M059J (cell line): ENCODE measurements around the gene TUBB4B. TPM values are rescaled to one million over a fixed set of nuclear protein-coding genes. Genes with fewer than 3 reads are reported as not detected.
A peak's percentile ranks its signal among the peaks of the same experiment; 100 is the strongest.

Experiments
- DNase-seq: peaks from one replicate; pipeline ENCODE4 v3.0.0-alpha.2; 2012; ENCODE audit warnings: low read depth
- total RNA-seq: library from RNA; depleted of rRNA; stranded (reverse); fragments of >200 nt; shearing (Covaris generic); gene quantifications from 2 replicates; pipeline ENCODE4 v1.2.3, GENCODE V29; 2014; rRNA removed

The TUBB4B gene
- 273 and 381 TPM in 2 replicates for total RNA-seq

DNA sequence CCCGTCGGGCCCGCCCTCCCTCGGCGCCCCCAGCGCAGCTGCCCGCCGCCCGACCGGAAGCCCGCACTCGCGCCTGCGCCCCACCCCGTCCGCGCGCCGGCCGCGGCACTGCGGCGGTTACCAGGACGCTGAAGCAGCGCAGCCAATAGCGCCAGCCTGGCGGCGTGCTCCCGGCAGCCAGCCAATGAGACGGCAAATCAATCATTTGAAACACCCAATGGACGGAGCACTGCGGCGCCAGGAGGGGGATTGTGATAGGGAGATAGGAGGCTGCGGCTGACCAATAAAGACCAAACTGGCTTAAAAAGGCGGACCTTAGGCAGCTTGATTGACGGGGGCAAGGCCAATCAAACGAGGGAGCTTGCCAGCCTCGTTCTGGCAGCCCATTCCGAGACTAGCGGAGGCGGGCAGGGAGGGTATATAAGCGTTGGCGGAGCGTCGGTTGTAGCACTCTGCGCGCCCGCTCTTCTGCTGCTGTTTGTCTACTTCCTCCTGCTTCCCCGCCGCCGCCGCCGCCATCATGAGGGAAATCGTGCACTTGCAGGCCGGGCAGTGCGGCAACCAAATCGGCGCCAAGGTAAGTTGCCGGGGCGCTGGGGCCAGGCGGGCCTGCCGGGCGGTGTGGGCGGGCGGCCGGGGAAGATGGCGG is at the start of gene TUBB4B:
Gene TUBB4B, plus strand, starts transcription at position 447 of the 649 bp plus-strand sequence. Its CDS starts 74 bp downstream, at position 521.
- peak; percentile 100 for DNase-seq

DNA sequence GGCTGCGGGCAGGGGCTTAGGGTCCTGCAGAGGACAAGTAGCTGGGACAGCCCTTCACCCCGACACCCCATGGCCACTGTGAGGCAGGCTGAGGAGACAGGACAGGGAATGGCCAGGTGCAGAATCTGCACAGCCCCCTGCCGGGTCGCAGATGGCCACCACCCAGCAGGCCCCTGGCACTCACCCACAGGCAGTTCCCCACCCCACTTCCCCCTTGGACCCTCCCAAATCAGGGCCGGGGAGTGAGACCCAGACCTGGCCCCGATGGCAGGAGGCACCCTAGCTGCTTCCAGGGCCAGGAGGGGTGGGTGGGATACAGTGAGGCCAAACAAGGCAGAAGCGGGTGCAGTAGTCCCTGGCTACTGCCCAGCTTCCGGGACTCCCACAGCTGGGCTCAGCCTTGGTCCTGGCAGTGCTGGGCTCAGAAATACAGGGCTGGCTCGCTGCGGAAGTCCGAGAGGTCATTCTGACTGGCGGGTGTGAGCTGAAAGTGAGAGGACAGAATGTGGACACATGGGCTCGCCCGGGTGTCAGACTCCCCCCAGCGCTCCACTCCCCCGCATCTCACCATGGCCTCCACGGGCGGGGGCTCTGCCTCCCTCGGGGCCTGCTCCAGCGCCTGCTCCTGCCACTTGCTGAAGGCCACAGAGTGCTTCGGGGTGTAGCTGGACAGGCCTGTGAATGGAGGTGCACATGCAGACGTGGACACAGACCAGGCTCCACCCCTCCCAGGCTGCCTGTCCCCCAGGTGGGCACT is 49.2 kb upstream of the TUBB4B start:
- DNase-seq, result no peak

- no peak for DNase-seq
Measured at GRCh38 chr9:137192448-137192780, 48.7 kb upstream of the TUBB4B start.

- no peak for DNase-seq
Measured at GRCh38 chr9:137192859-137193258, 48.2 kb upstream of the TUBB4B start.

GRCh38 chr9:137193771-137194170 is 47.3 kb upstream of the TUBB4B start:
- no peak for DNase-seq

DNA sequence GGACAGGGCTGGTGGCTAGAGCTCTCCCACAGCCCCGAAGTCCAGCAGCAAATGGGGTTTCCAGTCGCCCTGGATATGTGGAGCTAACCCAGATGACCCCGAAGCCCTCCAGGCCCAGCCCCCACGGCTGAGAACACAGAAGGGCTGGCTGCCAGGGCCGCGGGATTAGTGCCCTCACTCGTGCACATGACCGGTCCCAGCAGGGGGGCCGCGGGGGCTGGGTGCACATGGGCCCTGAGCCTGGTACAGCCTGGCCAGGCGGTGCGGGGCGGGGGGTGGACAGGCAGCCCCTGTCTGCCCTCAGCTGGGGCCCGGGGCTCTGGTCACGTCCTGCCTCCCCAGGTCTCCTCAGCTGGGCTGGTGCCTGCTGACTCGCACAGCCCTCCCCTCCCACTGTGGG is 46.7 kb upstream of the TUBB4B start:
- no peak for DNase-seq

- DNase-seq, result no peak
Measured at GRCh38 chr9:137194909-137195308, 46.2 kb upstream of the TUBB4B start.

DNA sequence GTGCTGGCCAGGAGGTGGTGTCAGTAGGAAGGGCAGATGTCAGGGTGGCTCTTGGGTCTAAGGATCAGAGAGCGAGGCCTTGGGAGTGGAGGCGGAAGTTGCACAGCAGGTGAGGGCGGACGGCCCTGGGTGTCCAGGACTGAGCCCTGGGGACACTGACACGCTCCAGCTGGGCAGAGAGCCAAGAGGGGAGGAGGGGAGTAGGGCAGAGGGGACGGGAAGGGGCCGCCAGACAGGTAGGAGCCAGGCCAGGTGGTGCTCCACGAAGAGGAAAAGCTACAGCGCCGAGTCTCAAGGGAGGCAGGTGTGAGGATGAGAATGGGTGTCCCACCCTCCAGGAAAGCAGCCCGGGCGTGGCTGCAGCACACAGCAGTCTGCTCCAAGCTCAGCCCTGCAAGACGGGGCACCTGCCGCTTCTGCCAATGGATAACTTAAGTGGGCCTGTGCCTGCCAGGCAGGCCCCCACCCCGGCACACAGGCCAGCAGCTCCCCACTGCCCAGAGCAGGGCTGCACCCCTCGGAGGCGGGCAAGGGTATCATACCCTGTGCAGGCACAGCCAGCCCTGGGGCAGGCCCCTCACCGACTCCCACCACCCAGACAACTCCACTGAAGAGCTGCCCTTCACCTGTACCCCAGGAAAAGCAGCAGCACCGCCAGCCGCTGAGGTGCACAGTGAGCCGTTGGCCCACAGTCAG is 45.4 kb upstream of the TUBB4B start:
- no peak for DNase-seq

- DNase-seq, result peak; percentile 63
Measured at GRCh38 chr9:137198051-137198901, 42.8 kb upstream of the TUBB4B start.

GRCh38 chr9:137198902-137199283 is 42.2 kb upstream of the TUBB4B start:
- no peak for DNase-seq

DNA sequence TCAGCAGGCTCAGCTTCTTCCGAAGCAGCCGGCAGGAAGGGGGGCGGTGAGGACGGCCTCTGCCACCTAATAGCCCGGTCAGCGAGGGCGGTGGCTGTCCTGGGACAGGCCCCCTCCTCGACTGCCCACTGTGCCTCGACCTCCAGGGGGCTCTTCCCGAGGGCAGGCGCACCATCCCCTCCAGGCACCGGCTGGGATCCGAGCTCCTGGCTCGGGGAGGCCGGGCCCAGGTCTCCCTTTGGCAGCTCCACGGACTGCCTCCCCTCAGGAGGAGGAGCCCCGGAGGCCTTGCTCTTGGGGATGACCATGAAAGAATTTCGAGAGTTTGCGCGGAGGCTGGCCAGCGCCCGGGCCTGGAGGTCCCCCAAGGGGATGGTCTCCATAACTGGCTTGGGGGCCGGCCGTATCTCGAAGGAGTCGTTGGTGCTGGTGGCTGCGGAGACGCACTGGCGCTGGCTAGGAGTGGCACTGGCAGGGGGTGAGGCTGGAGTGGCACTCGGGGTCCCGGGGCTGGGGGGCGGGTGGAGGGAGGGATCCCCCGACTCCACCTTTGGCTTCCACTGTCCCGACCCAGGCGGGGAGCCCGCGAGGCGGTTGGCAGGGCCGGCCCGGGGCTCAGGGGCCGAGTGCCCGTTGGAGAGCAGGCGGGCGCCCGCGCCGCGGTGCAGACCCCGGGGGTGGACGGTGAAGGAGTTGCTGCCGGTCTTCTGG is 41.5 kb upstream of the TUBB4B start:
- no peak for DNase-seq

- DNase-seq, result peak; percentile 99
Measured at GRCh38 chr9:137200311-137201204, 40.5 kb upstream of the TUBB4B start, which contains the start of gene TPRN. Gene TPRN, minus strand, starts transcription at chr9:137200741. Its CDS starts 30 bp downstream, at chr9:137200711.

- DNase-seq, result no peak
Measured at GRCh38 chr9:137201205-137201868, 39.8 kb upstream of the TUBB4B start.

GRCh38 chr9:137202966-137203365 is 38.1 kb upstream of the TUBB4B start:
- no peak for DNase-seq

- DNase-seq, result no peak
Measured at GRCh38 chr9:137204731-137205125, 36.4 kb upstream of the TUBB4B start.

GRCh38 chr9:137205126-137206069 is 35.7 kb upstream of the TUBB4B start, which contains the start of the genes NDOR1 and TMEM203:
Gene NDOR1, plus strand, starts transcription at chr9:137205700. Its CDS starts 78 bp downstream, at chr9:137205778.
Gene TMEM203, minus strand, starts transcription at chr9:137205648. Its CDS starts 234 bp downstream, at chr9:137205414.
- DNase-seq, result peak; percentile 84

DNA sequence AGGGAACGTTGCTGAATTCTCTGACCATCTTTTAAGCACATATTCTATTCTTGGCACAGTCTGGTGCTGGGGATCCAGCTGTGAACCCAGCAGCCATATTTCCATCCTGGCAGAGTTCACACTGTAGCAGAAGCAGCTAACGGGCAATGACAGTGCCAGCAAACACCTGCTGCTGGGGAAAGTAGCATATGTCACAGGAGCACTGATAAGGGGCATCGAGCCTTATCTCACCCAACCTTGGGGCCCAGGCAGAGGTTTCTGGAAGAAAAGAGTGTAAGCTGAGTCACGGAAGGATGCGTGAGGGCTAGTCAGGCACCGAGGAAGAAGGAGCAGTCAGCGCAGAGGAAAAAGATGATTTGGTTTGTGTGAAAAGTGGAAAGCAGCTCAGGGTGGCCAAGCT is 34.5 kb upstream of the TUBB4B start:
- no peak for DNase-seq

DNA sequence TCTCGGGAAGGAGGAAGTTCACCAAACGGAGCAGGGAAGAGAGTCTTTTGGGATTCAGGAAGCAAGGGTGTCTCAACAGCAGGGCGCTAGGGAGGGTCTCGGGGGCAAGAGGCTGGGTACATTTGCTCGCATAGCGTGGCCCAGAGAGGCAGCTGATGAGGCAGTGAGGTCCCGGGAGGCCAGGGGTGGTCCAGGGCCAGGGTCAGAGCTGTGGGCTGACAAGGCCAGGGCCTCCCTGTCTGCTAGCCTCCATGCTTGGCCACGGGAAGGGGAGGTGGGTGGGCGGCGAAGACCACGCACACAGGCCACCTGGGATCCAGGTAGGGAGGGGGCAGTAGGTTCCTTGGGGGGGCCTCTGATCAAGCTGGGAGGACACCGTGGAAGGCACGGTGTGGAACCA is 29.6 kb upstream of the TUBB4B start:
- DNase-seq, result no peak
